ENCODE data around the gene GAPVD1. TPM values are rescaled to one million over a fixed set of nuclear protein-coding genes. Genes with fewer than 3 reads are reported as not detected.

GAPVD1 gene
- total and polyA plus RNA-seq, 4 experiments from 2014 or later = 45.6 to 76.4 (median 63.5) TPM

DNA sequence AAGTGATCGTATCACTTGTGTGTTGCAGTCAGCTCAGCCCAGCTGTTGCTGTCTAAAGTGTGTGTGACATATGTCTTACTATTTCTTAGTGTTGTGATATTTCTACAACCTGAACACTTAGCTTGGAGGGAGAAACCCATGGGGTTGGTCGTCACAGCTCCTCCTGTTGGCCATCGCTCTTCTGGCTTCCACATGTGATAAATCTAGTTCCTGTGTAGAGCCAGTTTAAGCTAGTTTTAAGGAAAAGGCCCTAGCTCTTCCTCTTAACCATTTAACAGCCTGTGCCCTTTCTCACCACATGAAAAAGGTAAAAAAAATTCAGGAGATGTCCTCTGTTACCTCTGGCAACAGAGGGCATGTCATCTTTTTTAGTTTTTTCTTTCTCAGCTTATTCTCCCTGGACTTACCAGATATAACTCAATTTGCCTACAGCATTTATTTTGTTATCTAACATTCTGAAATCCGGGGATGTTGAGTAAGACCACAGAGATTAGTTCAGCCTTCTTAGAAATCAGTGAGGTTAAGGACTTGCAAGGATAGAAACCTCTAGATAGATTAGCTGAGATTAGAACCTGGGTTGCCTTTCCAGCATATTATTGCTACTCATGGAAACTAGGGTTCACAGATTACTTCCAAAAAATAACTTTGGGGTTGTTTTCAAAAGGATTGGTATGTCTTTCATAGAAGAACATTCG is 100.4 kb downstream of the GAPVD1 start:
- Histone ChIP-seq H3K36me3 (ENCODE audit: insufficient read depth, low read length) (peaks cover 30% of the 10 kb centered on the region), H3K9me3 (ENCODE audit: control insufficient read depth in 1 of 2, low read length in 2 of 2) (no peaks in the 10 kb centered on the region), H3K27ac (ENCODE audit: low read depth, low read length) (no peak overlapping the region), H3K27me3 (ENCODE audit: insufficient read depth, low read length) (no peaks in the 10 kb centered on the region), H3K4me1 (ENCODE audit: insufficient read depth, low read length) (no peaks in the 10 kb centered on the region), H3K4me3 (ENCODE audit: low read length in 2 of 2) (no peak overlapping the region)
- H3K36me3 Mint-ChIP-seq = peaks cover 49 to 84% of the 10 kb centered on the region in 2 donors
- no peaks in the 10 kb centered on the region for H3K9me3 Mint-ChIP-seq
- H3K4me1 Mint-ChIP-seq = peaks cover 0 to 2% (median 0%) of the 10 kb centered on the region in 4 donors
- H3K4me3 Mint-ChIP-seq = no peak overlapping the region
- POLR2A ChIA-PET (ENCODE audit: partially characterized antibody) = interaction anchor here (1.0 kb wide), 1 partner anchor 12 kb away, joined by 3 read pairs; no protein-coding TSS in a partner anchor
- H3K27ac Mint-ChIP-seq = peak overlapping the region in 5 of 7 donors; percentile 6 to 70 (median 25)
- intact Hi-C loops (cut with micrococcal nuclease) = no loop called here
- CTCF ChIA-PET (ENCODE audit: partially characterized antibody) = interaction anchor here (0.6 to 1.3 kb wide), 5 partner anchors 13 to 110 kb away, joined by 3 to 4 read pairs (median 3); partner anchors contain the start of gene GAPVD1
- DNase-seq = peak in 3 of 5 donors; percentile 6 to 15 (median 14)
- H3K27me3 Mint-ChIP-seq = no peaks in the 10 kb centered on the region

- peak overlapping the region in 1 of 7 donors; percentile 25 for H3K27ac Mint-ChIP-seq
- H3K9me3 ChIP-seq (ENCODE audit: control insufficient read depth in 1 of 2, low read length in 2 of 2) = no peaks in the 10 kb centered on the region
- no peak for DNase-seq
- H3K27ac ChIP-seq (ENCODE audit: low read depth, low read length) = no peak overlapping the region
- peaks cover 11% of the 10 kb centered on the region for H3K36me3 ChIP-seq (ENCODE audit: insufficient read depth, low read length)
- peaks cover 0 to 2% (median 0%) of the 10 kb centered on the region in 4 donors for H3K4me1 Mint-ChIP-seq
- no peaks in the 10 kb centered on the region for H3K4me1 ChIP-seq (ENCODE audit: insufficient read depth, low read length)
- no peaks in the 10 kb centered on the region for H3K27me3 ChIP-seq (ENCODE audit: insufficient read depth, low read length)
- ChIA-PET CTCF (ENCODE audit: partially characterized antibody) (interaction anchor here (1.1 kb wide), 1 partner anchor 9 kb away, joined by 3 read pairs; no protein-coding TSS in a partner anchor), POLR2A (ENCODE audit: partially characterized antibody) (no interaction called here)
- no peak overlapping the region for H3K4me3 Mint-ChIP-seq
- H3K27me3 Mint-ChIP-seq = no peaks in the 10 kb centered on the region
- no peak overlapping the region for H3K4me3 ChIP-seq (ENCODE audit: low read length in 2 of 2)
- peaks cover 25 to 44% of the 10 kb centered on the region in 2 donors for H3K36me3 Mint-ChIP-seq
- intact Hi-C loops (cut with micrococcal nuclease) = no loop called here
- no peaks in the 10 kb centered on the region for H3K9me3 Mint-ChIP-seq
Measured at GRCh38 chr9:125366676-125367075, 105.0 kb downstream of the GAPVD1 start.

- H3K4me3 ChIP-seq (ENCODE audit: low read length in 2 of 2) = no peak overlapping the region
- peaks cover 3 to 12% of the 10 kb centered on the region in 2 donors for H3K36me3 Mint-ChIP-seq
- no peaks in the 10 kb centered on the region for H3K27me3 ChIP-seq (ENCODE audit: insufficient read depth, low read length)
- no peak overlapping the region for H3K27ac ChIP-seq (ENCODE audit: low read depth, low read length)
- ChIA-PET POLR2A (ENCODE audit: partially characterized antibody) (interaction anchor here (0.6 kb wide), 1 partner anchor 245 kb away, joined by 3 read pairs; no protein-coding TSS in a partner anchor), CTCF (ENCODE audit: partially characterized antibody) (no interaction called here)
- no peaks in the 10 kb centered on the region for H3K9me3 Mint-ChIP-seq
- no peak overlapping the region for H3K4me3 Mint-ChIP-seq
- peaks cover 3% of the 10 kb centered on the region for H3K36me3 ChIP-seq (ENCODE audit: insufficient read depth, low read length)
- peak overlapping the region in 2 of 7 donors; percentile 35 to 80 for H3K27ac Mint-ChIP-seq
- peaks cover 0 to 11% (median 6%) of the 10 kb centered on the region in 4 donors for H3K4me1 Mint-ChIP-seq
- intact Hi-C loops (cut with micrococcal nuclease) = loop anchor here (5.0 kb wide), 2 partner anchors 478 to 753 kb away; no protein-coding TSS in a partner anchor
- DNase-seq = no peak
- H3K9me3 ChIP-seq (ENCODE audit: control insufficient read depth in 1 of 2, low read length in 2 of 2) = no peaks in the 10 kb centered on the region
- H3K4me1 ChIP-seq (ENCODE audit: insufficient read depth, low read length) = peaks cover 10% of the 10 kb centered on the region
- H3K27me3 Mint-ChIP-seq = no peaks in the 10 kb centered on the region
Measured at GRCh38 chr9:125370786-125371185, 109.2 kb downstream of the GAPVD1 start.

DNA sequence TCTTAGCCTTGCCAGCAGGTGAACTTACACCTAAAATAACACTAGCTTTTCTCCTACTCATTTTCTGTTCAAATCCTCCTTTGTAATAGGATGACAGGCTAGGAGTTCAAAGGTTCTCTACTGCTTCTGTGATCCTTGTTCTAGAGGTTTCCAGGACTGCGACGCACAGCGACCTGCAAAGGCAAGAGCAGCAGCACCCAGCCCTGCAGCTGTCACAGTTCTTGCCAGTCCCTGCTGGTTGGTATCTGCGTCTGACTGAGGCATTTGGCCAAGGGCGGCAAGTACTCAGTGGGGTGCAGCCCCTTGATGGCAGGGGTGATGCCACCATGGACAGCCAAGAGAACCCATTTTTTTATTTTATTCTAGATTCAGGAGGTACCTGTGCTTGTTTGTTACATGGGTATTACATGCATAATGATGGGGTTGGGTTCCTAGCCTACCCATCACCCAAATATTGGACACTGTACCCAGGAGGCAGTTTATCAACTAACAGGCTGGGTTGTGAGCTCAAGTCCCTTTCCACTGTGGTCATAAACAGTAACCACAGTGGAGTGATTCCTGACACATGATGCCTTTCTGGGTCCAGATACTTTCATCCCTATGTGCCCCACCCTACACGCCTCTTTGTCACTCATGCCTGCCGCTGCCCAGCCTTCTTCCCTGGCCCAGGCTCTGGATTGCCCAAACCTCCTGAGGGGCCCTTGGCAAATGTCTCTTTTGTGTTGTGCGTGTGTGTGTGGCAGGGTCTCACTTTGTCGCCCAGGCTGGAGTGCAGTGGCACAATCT is 111.0 kb downstream of the GAPVD1 start:
- no peaks in the 10 kb centered on the region for H3K36me3 Mint-ChIP-seq
- H3K4me3 Mint-ChIP-seq = no peak overlapping the region
- peaks cover 0 to 3% of the 10 kb centered on the region in 2 donors for H3K27me3 Mint-ChIP-seq
- H3K4me1 Mint-ChIP-seq = peaks cover 0 to 11% (median 6%) of the 10 kb centered on the region in 4 donors
- H3K27ac ChIP-seq (ENCODE audit: low read depth, low read length) = no peak overlapping the region
- H3K27ac Mint-ChIP-seq = peak overlapping the region in 2 of 7 donors; percentile 5 to 12
- no peak for DNase-seq
- no peak overlapping the region for H3K4me3 ChIP-seq (ENCODE audit: low read length in 2 of 2)
- H3K9me3 Mint-ChIP-seq = no peaks in the 10 kb centered on the region
- ChIA-PET CTCF (ENCODE audit: partially characterized antibody) (interaction anchor here (1.5 kb wide), 1 partner anchor 599 kb away, joined by 5 read pairs; no protein-coding TSS in a partner anchor), POLR2A (ENCODE audit: partially characterized antibody) (no interaction called here)
- no peaks in the 10 kb centered on the region for H3K36me3 ChIP-seq (ENCODE audit: insufficient read depth, low read length)
- intact Hi-C loops (cut with micrococcal nuclease) = loop anchor here (5.0 kb wide), 2 partner anchors 480 to 755 kb away; no protein-coding TSS in a partner anchor
- H3K9me3 ChIP-seq (ENCODE audit: control insufficient read depth in 1 of 2, low read length in 2 of 2) = no peaks in the 10 kb centered on the region
- H3K4me1 ChIP-seq (ENCODE audit: insufficient read depth, low read length) = peaks cover 10% of the 10 kb centered on the region
- H3K27me3 ChIP-seq (ENCODE audit: insufficient read depth, low read length) = no peaks in the 10 kb centered on the region

DNA sequence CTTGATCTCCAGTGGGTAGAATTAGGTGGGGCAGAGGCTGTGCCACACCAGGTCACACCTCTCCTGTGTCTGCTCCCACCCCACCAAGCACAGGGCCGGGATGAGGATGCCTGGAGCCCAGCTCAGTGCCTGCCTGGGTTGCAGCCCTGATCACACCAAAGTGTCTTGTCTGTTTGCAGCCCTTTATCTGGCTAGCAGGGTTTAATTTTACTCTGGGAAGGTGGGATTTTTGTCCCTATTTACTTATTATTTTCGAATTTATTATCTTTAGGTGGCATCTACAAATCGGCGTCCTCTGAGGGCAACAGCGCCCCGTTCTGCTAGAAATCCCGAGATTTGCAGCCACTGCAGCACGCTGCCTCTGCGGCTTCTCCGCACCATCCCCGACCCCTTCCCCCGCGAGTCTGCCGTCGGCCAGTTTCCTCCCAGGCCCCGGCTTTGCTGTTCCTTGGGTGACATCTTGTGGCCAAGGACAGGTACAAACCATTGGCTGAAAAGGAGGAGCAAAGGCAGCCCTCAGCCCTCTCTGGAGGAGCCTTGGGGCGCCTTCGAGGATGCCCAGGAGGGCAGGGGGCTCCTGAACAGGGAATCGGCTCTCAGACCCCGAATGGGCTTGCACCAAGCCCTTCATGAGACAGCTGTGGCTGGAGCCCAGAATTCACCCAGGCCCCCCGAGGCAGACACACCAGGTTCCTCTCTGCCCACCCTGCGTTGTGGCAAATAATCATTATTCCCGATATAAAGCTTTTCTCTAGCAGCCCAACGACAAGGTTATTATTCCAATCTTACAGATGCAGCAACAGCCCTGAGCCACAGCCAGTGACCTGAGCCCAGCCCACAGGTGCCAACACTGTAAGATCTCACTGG is 113.0 kb downstream of the GAPVD1 start:
- peak overlapping the region in 1 of 2 donors; percentile 18 for H3K4me3 ChIP-seq (ENCODE audit: low read length in 2 of 2)
- ChIA-PET POLR2A (ENCODE audit: partially characterized antibody) (no interaction called here), CTCF (ENCODE audit: partially characterized antibody) (interaction anchor here (1.0 to 2.0 kb wide), 3 partner anchors 12 to 757 kb away, joined by 4 to 5 read pairs (median 4); no protein-coding TSS in a partner anchor)
- peaks cover 5 to 7% of the 10 kb centered on the region in 2 donors for H3K27me3 Mint-ChIP-seq
- no peaks in the 10 kb centered on the region for H3K9me3 ChIP-seq (ENCODE audit: control insufficient read depth in 1 of 2, low read length in 2 of 2)
- H3K9me3 Mint-ChIP-seq = no peaks in the 10 kb centered on the region
- no peaks in the 10 kb centered on the region for H3K36me3 Mint-ChIP-seq
- DNase-seq = peak; percentile 57 to 63 (median 62)
- intact Hi-C loops (cut with micrococcal nuclease) = loop anchor here (1.0 to 5.0 kb wide), 3 partner anchors 482 to 757 kb away; no protein-coding TSS in a partner anchor
- H3K27ac ChIP-seq (ENCODE audit: low read depth, low read length) = no peak overlapping the region
- no peaks in the 10 kb centered on the region for H3K36me3 ChIP-seq (ENCODE audit: insufficient read depth, low read length)
- peaks cover 10% of the 10 kb centered on the region for H3K4me1 ChIP-seq (ENCODE audit: insufficient read depth, low read length)
- H3K4me1 Mint-ChIP-seq = peaks cover 0 to 11% (median 6%) of the 10 kb centered on the region in 4 donors
- peak overlapping the region in 6 of 8 donors; percentile 7 to 68 (median 50) for H3K4me3 Mint-ChIP-seq
- H3K27me3 ChIP-seq (ENCODE audit: insufficient read depth, low read length) = no peaks in the 10 kb centered on the region
- H3K27ac Mint-ChIP-seq = no peak overlapping the region

DNA sequence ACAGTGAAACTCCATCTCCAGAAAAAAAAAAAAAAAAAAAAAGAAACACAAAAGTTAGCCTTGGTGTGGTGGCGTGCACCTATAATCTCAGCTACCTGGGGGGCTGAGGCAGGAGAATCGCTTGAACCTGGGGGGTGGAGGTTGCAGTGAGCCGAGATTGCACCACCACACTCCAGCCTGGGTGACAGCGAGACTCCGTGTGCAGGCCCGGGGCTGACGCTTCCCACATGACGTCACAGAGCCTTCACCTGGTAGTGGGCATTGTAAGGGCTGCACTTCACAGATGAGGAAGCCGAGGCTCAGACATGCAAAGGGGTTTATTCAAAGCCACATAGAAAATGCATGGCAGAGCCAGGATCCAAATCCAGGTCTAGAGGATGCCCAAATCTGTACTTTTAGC is 114.2 kb downstream of the GAPVD1 start:
- Histone ChIP-seq H3K9me3 (ENCODE audit: control insufficient read depth in 1 of 2, low read length in 2 of 2) (no peaks in the 10 kb centered on the region), H3K36me3 (ENCODE audit: insufficient read depth, low read length) (no peaks in the 10 kb centered on the region), H3K27me3 (ENCODE audit: insufficient read depth, low read length) (no peaks in the 10 kb centered on the region), H3K4me3 (ENCODE audit: low read length in 2 of 2) (no peak overlapping the region), H3K27ac (ENCODE audit: low read depth, low read length) (no peak overlapping the region), H3K4me1 (ENCODE audit: insufficient read depth, low read length) (peaks cover 10% of the 10 kb centered on the region)
- Mint-ChIP-seq H3K27ac (no peak overlapping the region), H3K4me3 (no peak overlapping the region), H3K36me3 (no peaks in the 10 kb centered on the region), H3K27me3 (peaks cover 5 to 7% of the 10 kb centered on the region in 2 donors), H3K4me1 (peaks cover 0 to 11% (median 6%) of the 10 kb centered on the region in 4 donors), H3K9me3 (no peaks in the 10 kb centered on the region)
- ChIA-PET CTCF (ENCODE audit: partially characterized antibody) (interaction anchor here (1.0 to 2.0 kb wide), 3 partner anchors 13 to 759 kb away, joined by 4 to 5 read pairs (median 4); no protein-coding TSS in a partner anchor), POLR2A (ENCODE audit: partially characterized antibody) (no interaction called here)
- no peak for DNase-seq
- intact Hi-C loops (cut with micrococcal nuclease) = no loop called here
